Tibial nerve (tissue), 4 donors: ENCODE results near the gene ENO1. TPM values are rescaled to one million over a fixed set of nuclear protein-coding genes. Genes with fewer than 3 reads are reported as not detected.
"Not testable (repeated sequence)": the region's sequence is repeated elsewhere in the genome, so short reads cannot be mapped to it uniquely, and the experiment has no call there.

Source experiments
- DNase-seq, 2 donors: peaks; one replicate each; pipeline ENCODE4 v3.0.0-alpha.2; 2019; ENCODE audit warnings: low spot score in 2 of 2
- H3K27ac ChIP-seq, 4 donors: fragments of 200-600 bp; sonication (generic) in 3 of 4; one replicate each; pipeline ENCODE4 v1.5.1; 2017 to 2019; ENCODE audit warnings: mild to moderate bottlenecking in 1 of 4
- H3K27me3 ChIP-seq, 2 donors: fragments of 200-600 bp; sonication (generic) in 1 of 2; one replicate each; pipeline versions ENCODE4 v1.5.1 to v1.6.0; 2017 to 2019
- H3K36me3 ChIP-seq, 3 donors: fragments of 200-600 bp; sonication (generic); one replicate each; pipeline ENCODE4 v1.5.1; 2018 to 2019
- H3K4me1 ChIP-seq, 4 donors: fragments of 200-600 bp; sonication (generic) in 3 of 4; one replicate each; pipeline ENCODE4 v1.5.1; 2017 to 2019
- H3K4me3 ChIP-seq, 4 donors: fragments of 200-600 bp; sonication (generic) in 3 of 4; one replicate each; pipeline ENCODE4 v1.5.1; 2017 to 2019; ENCODE audit warnings: mild to moderate bottlenecking in 1 of 4, moderate library complexity in 1 of 4
- H3K9me3 ChIP-seq, 4 donors: fragments of 200-600 bp; sonication (generic) in 3 of 4; one replicate each; pipeline ENCODE4 v1.5.1; 2017 to 2019
- CTCF ChIP-seq, 5 experiments: fragments of 200-600 bp in 3 of 5; fragments of 450-650 bp in 2 of 5; sonication (generic) in 3 of 5; IDR thresholded peaks; one replicate each; pipeline ENCODE4 v1.5.1; 2016 to 2019; ENCODE audit warnings: antibody characterized with exemption in 5 of 5, mild to moderate bottlenecking in 3 of 5, moderate library complexity in 2 of 5
- EP300 ChIP-seq, 2 donors: sonication (generic); formaldehyde crosslinking; IDR thresholded peaks; one replicate each; pipeline ENCODE4 v1.6.1; 2017; ENCODE audit warnings: antibody characterized with exemption in 2 of 2, mild to moderate bottlenecking in 1 of 2
- POLR2A ChIP-seq, 2 donors: fragments of 450-650 bp; IDR thresholded peaks; one replicate each; pipeline ENCODE4 v1.6.1; 2017; ENCODE audit warnings: antibody characterized with exemption in 2 of 2, mild to moderate bottlenecking in 2 of 2, moderate library complexity in 2 of 2
- WGBS, 2 donors: methylation state at CpG; one replicate each; pipeline ENCODE4 v1.1.5; 2018; 5-methylcytosine and 5-hydroxymethylcytosine counted together
- total RNA-seq, 4 donors: library from RNA; depleted of rRNA; stranded (reverse); fragments of >200 nt; gene quantifications; one replicate each; pipeline ENCODE4 v1.1.0, GENCODE V29; 2016

ENO1 gene
- total RNA-seq, 4 donors from 2014 or later, result 373 to 741 (median 459) TPM

DNA sequence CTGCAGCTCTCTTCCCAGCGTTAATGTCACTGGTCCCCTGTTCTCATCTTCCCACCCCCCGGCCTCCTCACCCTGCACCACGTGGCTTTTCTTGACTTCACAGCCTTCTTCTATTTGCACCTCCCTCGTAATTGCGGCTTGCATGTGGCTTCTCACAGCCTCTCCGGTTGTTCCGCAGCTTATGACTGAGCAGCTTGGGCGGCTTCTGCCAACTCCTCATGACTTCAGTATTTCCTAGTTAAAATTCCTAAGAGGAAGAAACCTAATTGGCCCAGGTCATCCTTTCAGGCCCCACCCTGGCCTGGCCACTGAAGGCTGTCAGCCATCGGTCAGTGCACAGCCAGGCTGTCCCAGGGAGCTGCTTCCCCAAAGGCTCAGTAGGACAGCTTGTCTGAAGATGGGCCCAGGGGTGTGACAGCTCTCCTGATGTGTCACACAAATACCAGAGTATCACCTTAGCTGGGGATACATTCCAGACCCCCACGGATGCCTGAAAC lies 52.5 kb downstream of the ENO1 start:
- DNase-seq, result no peak
- TF ChIP-seq POLR2A (IDR thresholded peaks at IDR 0.05) (no peak), CTCF (IDR thresholded peaks at IDR 0.05) (no peak), EP300 (IDR thresholded peaks at IDR 0.05) (no peak)
- WGBS, 2 donors, result 57 to 75% methylated on average over 10 of the region's 10 CpGs

DNA sequence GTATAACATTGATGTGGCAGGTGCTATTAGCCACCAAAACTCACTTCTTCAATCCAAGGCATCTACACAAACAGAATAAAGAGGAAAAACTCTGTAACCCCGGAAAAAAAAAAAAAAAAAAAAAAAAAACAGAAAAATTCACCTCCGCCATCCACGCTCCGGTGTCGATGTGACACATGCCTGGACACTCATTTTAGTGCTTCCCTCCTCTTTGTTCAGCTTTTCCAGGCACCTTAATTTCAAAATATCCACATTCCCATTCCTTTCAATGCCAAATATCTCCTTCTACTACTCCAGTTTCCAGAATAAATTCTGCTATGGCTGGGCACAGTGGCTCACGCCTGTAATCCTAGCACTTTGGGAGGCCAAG lies 55.2 kb downstream of the ENO1 start:
- Histone ChIP-seq H3K9me3 (no peaks in the 10 kb centered on the region), H3K27ac (peak overlapping the region in 1 of 4 donors; percentile 73), H3K36me3 (no peaks in the 10 kb centered on the region), H3K27me3 (no peaks in the 10 kb centered on the region), H3K4me3 (no peak overlapping the region), H3K4me1 (peaks cover 0 to 42% (median 13%) of the 10 kb centered on the region in 4 donors)
- WGBS, 2 donors, result 48 to 49% methylated on average over 6 of the region's 6 CpGs
- TF ChIP-seq POLR2A (IDR thresholded peaks at IDR 0.05), result no peak
- no peak for TF ChIP-seq CTCF (IDR thresholded peaks at IDR 0.05)
- TF ChIP-seq EP300 (IDR thresholded peaks at IDR 0.05), result no peak
- DNase-seq, result no peak

More for the DNA sequence above, 52.5 kb downstream of the ENO1 start:
- Histone ChIP-seq H3K36me3 (no peaks in the 10 kb centered on the region), H3K9me3 (no peaks in the 10 kb centered on the region), H3K4me1 (peaks cover 0 to 36% (median 8%) of the 10 kb centered on the region in 4 donors), H3K4me3 (no peak overlapping the region), H3K27me3 (no peaks in the 10 kb centered on the region), H3K27ac (no peak overlapping the region)

- WGBS, 2 donors, result 46 to 49% methylated on average over 10 of the region's 10 CpGs
- peak in 1 of 2 donors; percentile 43 for DNase-seq
- TF ChIP-seq POLR2A (IDR thresholded peaks at IDR 0.05) (no peak), CTCF (IDR thresholded peaks at IDR 0.05) (peak in 1 of 5 experiments; percentile 9), EP300 (IDR thresholded peaks at IDR 0.05) (peak in 1 of 2 donors; percentile 77)
- H3K9me3 ChIP-seq, result no peaks in the 10 kb centered on the region
- H3K4me3 ChIP-seq, result no peak overlapping the region
- no peaks in the 10 kb centered on the region for H3K27me3 ChIP-seq
- H3K27ac ChIP-seq, result peak overlapping the region in 2 of 4 donors; percentile 63 to 73
- peaks cover 0 to 43% (median 14%) of the 10 kb centered on the region in 4 donors for H3K4me1 ChIP-seq
- no peaks in the 10 kb centered on the region for H3K36me3 ChIP-seq
Observed at GRCh38 chr1:8822373-8823294, 55.9 kb downstream of the ENO1 start.

- 52 to 58% methylated on average over 2 of the region's 2 CpGs for WGBS, 2 donors
- TF ChIP-seq POLR2A (IDR thresholded peaks at IDR 0.05), result no peak
- no peak for TF ChIP-seq EP300 (IDR thresholded peaks at IDR 0.05)
- no peak for TF ChIP-seq CTCF (IDR thresholded peaks at IDR 0.05)
Observed at GRCh38 chr1:8821084-8821483, 57.4 kb downstream of the ENO1 start.

GRCh38 chr1:8818789-8819188 lies 59.7 kb downstream of the ENO1 start:
- WGBS, 2 donors, result 73 to 76% methylated on average over 13 of the region's 13 CpGs

More at GRCh38 chr1:8821084-8821483, 57.4 kb downstream of the ENO1 start:
- Histone ChIP-seq H3K9me3 (no peaks in the 10 kb centered on the region), H3K36me3 (no peaks in the 10 kb centered on the region), H3K27me3 (no peaks in the 10 kb centered on the region), H3K4me1 (peaks cover 0 to 46% (median 17%) of the 10 kb centered on the region in 4 donors), H3K4me3 (no peak overlapping the region), H3K27ac (no peak overlapping the region)
- no peak for DNase-seq

More at GRCh38 chr1:8818789-8819188, 59.7 kb downstream of the ENO1 start:
- Histone ChIP-seq H3K4me1 (peaks cover 0 to 59% (median 32%) of the 10 kb centered on the region in 4 donors), H3K4me3 (peak overlapping the region in 1 of 4 donors; percentile 40), H3K27ac (peak overlapping the region in 3 of 4 donors; percentile 95 to 99 (median 96))
- not testable (repeated sequence) for H3K36me3 ChIP-seq, DNase-seq, H3K27me3 ChIP-seq, H3K9me3 ChIP-seq
